Esophagus muscularis mucosa (tissue), 3 donors: ENCODE data around the gene TRAPPC10.

Experiments used
- POLR2A ChIP-seq: fragments of 450-650 bp; IDR thresholded peaks from one replicate; pipeline ENCODE4 v1.6.1; 2017; ENCODE audit warnings: antibody characterized with exemption, moderate library complexity, mild to moderate bottlenecking, low read depth
- POLR2AphosphoS5 ChIP-seq, 2 donors: sonication (generic); formaldehyde crosslinking; IDR thresholded peaks; one replicate each; pipeline ENCODE4 v1.6.1; 2017; ENCODE audit warnings: antibody characterized with exemption in 2 of 2
- TF ChIP-seq, protein P1 (sequence below), 3 experiments: fragments of 200-600 bp in 2 of 3; fragments of 450-650 bp in 1 of 3; sonication (generic) in 2 of 3; IDR thresholded peaks; one replicate each; pipeline ENCODE4 v1.5.1; 2017 to 2019; ENCODE audit warnings: antibody characterized with exemption in 3 of 3, mild to moderate bottlenecking in 2 of 3, moderate library complexity in 1 of 3

DNA sequence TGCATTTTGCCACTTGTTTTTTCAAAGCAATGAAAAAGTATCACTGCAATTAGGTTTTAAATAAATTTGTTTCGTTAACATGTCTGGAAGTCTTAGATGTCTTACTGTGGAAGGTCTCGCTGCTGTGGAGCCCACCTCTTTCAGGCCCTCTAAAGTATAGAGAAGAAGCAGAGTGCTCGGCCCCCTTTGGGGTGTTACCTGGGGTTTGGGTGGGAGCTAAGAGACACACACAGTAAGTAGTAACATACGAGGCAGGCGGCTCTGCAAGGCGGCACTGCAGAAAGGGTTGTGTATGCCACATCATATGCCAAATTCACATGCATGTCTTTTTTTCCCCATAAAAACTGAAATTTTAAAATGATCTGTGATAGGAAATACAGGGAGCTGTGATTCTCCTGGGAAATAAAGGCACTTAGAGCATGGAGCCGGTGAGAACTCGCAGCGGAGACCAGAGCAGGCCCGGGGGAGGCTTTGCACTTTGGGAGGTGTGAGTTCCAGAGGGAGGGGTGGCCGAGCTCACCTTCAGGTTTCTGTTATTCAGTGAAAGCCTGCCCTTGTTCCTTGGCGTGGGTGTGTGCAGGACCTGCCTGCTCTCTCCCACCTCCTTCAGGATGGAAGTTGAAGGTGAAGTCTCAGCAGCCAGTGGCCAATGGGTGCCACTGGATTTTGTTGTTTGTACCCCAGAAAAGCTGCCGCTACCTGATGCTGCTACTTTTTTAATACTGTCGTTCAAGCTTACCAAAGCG, 59.4 kb downstream of the TRAPPC10 start:
- no peak for TF ChIP-seq POLR2A
- TF ChIP-seq, protein P1, sequence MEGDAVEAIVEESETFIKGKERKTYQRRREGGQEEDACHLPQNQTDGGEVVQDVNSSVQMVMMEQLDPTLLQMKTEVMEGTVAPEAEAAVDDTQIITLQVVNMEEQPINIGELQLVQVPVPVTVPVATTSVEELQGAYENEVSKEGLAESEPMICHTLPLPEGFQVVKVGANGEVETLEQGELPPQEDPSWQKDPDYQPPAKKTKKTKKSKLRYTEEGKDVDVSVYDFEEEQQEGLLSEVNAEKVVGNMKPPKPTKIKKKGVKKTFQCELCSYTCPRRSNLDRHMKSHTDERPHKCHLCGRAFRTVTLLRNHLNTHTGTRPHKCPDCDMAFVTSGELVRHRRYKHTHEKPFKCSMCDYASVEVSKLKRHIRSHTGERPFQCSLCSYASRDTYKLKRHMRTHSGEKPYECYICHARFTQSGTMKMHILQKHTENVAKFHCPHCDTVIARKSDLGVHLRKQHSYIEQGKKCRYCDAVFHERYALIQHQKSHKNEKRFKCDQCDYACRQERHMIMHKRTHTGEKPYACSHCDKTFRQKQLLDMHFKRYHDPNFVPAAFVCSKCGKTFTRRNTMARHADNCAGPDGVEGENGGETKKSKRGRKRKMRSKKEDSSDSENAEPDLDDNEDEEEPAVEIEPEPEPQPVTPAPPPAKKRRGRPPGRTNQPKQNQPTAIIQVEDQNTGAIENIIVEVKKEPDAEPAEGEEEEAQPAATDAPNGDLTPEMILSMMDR (IDR thresholded peaks at IDR 0.05): no peak
- TF ChIP-seq POLR2AphosphoS5 (IDR thresholded peaks at IDR 0.05): no peak
